ENCODE data around the gene ZBTB46.
A peak's percentile ranks its signal among the peaks of the same experiment; 100 is the strongest.

The ZBTB46 gene

GRCh38 chr20:63744158-63744557 lies 86.9 kb downstream of the ZBTB46 start:
- DNase-seq = no peak

DNA sequence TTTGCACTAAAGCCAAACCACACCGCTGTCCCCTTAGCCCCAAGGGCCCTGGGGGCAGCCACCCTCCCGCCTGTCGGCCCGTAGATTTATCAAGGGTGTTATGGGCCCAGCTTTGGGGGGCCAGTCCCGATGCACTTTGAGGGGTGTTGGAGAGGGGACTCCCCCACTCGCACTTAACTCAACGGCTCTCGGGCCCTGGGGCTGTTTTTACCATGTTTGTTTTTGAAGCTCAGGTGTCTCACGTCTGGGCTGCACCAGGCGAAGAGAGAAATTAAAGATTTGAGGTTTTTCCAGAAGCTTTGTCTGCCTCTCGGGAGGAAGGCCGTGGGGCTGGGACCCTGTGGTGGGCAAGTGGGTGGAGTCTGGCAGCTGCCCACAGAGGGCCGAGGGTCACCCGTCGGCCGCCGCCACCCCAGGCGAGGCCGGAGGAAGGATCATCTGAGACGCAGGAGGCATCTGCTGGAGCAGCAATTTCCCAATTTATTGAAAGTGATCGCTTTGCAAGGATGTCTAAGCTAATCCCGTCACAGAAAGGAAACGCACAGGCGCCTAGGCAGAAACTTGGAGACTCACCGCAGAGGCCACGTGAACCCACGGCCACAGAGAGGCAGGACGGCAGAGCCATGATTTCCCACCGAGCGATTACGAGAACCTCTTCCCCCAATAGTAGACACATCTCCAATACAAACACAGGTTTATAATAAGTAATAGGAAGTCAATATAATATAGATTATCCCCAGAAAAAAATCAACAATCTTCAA lies 87.7 kb downstream of the ZBTB46 start:
- no peak for DNase-seq

DNA sequence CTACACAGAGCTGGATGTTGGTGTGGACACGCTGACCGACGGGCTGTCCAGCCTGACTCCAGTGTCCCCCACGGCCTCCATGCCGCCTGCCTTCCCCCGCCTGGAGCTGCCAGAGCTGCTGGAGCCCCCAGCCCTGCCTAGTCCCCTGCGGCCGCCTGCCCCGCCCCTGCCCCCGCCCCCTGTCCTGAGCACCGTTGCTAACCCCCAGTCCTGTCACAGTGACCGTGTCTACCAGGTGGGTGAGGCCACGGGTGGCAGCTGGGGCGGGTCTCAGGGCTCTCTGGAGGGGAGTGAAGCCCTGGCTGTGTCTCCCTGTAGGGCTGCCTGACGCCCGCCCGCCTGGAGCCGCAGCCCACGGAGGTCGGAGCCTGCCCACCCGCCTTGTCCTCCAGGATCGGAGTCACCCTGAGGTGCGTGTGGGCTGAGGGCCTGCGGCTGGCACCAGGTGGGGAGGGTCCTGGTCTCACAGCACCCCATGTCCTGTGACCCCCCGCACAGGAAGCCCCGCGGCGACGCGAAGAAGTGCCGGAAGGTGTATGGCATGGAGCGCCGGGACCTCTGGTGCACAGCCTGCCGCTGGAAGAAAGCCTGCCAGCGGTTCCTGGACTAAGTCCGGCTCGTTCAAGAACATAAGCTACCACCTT lies 88.6 kb downstream of the ZBTB46 start:
- no peak for DNase-seq

- DNase-seq = no peak
Measured at GRCh38 chr20:63741676-63742380, 89.2 kb downstream of the ZBTB46 start.

DNA sequence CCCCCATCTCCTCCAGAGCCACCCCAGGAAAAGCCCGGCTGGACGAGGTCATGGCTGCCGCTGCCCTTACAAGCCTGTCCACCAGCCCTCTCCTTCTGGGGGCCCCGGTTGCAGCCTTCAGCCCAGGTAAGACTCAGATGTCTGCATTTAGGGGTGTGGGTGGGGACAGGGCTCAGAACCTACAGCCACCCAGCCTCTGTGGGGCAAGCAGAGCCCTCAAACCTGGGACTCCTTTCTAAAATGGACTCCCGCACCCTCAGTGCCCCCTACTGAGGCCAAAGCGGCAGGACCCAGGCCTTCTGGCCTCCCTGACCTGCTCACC lies 89.7 kb downstream of the ZBTB46 start:
- no peak for DNase-seq

GRCh38 chr20:63740627-63741353 lies 90.3 kb downstream of the ZBTB46 start:
- peak; percentile 40 for DNase-seq

DNA sequence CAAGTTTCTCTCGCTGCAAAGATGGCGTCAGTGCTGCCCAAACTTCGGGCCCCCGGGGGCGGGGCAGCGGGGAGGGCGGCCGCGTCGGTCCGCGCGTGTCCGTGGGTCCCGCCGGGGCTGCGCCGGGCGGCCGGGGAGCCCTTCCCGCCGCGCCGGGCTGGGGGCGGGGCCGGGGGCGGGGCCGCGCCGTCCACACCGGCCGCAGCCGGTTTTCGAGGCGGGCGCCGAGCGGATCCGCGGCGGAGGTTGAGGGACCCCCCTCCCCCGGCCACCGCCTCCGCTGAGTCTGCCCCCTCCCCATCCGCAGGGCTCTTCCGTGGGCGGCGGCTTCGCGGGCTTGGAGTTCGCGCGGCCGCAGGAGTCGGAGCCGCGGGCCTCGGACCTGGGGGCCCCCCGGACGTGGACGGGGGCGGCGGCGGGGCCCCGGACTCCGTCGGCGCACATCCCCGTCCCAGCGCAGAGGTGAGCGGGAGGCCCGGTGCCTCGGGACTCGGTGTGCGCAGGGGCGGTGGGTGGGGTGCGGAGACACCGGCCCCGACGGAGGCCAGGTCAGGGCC lies 90.9 kb downstream of the ZBTB46 start:
- peak; percentile 74 for DNase-seq

DNA sequence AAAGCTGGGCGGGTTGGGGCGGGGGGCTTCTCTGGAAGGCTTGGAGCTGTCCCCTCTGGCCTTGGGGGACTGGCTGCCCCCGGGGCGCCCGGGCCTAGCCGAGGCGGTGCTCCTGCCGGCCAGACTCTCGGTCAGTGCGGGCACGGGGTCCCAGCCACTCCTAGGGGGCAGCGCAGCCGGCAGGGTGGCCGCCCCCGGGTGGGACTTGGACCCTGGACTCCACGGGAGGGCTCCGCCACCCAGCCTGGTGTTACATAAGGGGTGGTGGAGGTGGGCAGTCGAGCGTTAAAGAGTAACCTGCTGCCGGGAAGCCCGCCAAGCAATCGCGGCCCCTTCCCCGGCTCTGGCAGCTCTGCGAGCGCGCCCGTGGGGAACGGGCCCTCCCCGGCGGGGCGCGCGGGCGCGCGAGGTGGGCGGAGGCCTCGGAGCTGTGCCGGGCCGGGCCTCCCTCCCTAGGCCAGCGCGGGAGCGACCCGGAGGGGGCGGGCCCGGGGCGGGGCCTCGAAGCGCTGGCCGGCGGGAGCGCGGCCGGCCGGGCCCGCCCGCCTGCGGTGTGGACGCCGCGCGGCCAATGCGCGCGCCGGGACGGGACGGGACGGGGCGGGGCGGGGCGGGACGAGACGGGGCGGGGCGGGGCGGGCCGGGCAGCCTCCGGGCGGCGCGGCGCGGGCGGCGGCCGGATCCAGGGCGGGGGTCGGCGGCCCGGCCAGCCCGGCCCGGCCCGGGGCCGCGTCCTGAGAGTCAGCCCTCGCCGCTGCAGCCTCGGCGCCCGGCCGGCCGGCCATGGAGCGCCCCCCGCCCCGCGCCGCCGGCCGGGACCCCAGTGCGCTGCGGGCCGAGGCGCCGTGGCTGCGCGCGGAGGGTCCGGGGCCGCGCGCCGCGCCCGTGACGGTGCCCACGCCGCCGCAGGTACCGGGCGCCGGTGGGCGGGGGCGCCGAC lies 91.7 kb downstream of the ZBTB46 start, which contains the start of gene SLC2A4RG:
TSS of gene SLC2A4RG (plus strand) at position 647 of the 940 bp plus-strand sequence. CDS start at position 784, 137 bp downstream.
- peak; percentile 82 for DNase-seq

DNA sequence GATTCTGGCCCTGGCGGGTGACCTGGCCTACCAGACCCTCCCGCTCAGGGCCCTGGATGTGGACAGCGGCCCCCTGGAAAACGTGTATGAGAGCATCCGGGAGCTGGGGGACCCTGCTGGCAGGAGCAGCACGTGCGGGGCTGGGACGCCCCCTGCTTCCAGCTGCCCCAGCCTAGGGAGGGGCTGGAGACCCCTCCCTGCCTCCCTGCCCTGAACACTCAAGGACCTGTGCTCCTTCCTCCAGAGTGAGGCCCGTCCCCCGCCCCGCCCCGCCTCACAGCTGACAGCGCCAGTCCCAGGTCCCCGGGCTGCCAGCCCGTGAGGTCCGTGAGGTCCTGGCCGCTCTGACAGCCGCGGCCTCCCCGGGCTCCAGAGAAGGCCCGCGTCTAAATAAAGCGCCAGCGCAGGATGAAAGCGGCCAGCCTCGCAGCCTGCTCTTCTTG lies 92.4 kb downstream of the ZBTB46 start:
- peak; percentile 40 for DNase-seq

DNA sequence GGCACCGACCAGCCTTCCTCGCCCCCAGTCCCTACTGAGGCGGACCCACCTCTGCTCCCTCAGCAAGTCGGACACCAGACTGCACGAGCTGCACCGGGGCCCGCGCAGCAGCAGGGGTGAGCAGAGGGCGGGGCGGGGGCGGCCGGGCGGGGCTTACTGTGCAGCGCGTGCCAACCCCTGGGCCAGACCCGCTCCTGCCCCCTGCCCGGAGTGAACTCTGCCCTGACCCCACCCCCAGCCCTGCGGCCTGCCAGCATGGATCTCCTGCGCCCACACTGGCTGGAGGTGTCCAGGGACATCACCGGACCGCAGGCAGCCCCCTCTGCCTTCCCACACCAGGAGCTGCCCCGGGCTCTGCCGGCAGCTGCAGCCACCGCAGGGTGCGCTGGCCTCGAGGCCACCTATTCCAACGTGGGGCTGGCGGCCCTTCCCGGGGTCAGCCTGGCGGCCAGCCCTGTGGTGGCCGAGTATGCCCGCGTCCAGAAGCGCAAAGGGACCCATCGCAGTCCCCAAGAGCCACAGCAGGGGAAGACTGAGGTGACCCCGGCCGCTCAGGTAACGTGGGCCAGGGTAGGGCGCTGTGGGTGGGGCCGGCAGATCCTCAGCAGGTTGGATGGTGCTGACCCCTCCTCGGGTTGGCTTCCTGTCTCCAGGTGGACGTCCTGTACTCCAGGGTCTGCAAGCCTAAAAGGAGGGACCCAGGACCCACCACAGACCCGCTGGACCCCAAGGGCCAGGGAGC lies 92.9 kb downstream of the ZBTB46 start:
- DNase-seq = no peak

DNA sequence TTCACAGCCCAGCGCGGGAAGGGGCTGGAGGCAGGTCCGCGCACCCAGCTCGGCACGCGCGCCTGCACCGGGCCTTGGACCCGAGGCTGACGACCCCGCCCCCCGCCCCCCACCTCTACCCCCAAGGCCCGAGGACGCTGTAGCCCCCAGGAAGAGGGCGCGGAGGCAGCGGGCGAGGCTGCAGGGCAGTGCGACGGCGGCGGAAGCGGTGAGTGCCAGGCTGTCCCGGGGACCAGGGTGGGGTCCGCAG lies 93.4 kb downstream of the ZBTB46 start:
- no peak for DNase-seq

- DNase-seq = peak; percentile 60
Measured at GRCh38 chr20:63736893-63737694, 94.0 kb downstream of the ZBTB46 start.

DNA sequence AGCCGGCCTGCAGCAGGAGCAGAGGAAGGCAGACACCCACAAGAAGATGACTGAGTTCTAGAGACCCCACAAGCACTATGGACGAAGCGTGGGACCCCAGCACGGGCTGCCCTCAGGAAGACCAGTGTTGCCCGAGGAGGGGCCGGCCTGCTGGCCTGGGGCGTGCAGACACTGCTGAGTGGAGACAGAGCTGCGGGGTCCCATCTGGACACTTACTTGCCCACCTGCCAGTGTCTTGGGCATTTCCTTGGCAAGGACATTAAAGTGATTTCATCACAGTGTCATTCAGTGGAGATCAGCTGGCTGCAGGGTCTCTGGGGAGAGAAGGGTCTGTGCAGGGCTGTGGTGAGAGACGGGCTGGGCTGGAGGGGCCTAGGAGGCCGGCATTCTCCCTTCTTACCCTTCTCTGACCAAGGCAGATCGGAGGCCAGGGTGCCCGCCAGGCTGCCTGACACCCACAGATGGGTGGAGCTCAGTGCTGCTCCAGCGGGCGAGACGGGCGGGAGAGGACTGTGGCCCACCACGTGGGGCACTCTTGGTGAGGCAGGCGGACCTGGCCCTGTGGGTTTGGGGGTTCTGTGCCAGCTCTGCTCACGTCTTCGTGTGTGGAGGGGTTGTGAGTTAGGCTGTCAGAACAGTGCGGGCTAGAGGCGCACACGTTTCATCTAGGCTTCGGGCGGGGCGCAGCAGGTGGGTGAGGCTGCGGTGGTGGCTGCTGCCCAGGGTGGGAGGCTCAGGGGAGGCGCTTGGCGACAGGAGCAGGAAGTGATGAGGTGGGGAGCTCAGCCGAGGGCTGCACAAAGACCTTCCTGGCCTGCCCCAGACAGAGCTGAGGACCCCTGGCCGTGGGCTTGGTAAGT lies 95.0 kb downstream of the ZBTB46 start, which contains the start of gene LIME1:
TSS of gene LIME1 (plus strand) at position 806 of the 860 bp plus-strand sequence. CDS start 886 bp downstream, outside the sequence.
- peak; percentile 85 for DNase-seq

DNA sequence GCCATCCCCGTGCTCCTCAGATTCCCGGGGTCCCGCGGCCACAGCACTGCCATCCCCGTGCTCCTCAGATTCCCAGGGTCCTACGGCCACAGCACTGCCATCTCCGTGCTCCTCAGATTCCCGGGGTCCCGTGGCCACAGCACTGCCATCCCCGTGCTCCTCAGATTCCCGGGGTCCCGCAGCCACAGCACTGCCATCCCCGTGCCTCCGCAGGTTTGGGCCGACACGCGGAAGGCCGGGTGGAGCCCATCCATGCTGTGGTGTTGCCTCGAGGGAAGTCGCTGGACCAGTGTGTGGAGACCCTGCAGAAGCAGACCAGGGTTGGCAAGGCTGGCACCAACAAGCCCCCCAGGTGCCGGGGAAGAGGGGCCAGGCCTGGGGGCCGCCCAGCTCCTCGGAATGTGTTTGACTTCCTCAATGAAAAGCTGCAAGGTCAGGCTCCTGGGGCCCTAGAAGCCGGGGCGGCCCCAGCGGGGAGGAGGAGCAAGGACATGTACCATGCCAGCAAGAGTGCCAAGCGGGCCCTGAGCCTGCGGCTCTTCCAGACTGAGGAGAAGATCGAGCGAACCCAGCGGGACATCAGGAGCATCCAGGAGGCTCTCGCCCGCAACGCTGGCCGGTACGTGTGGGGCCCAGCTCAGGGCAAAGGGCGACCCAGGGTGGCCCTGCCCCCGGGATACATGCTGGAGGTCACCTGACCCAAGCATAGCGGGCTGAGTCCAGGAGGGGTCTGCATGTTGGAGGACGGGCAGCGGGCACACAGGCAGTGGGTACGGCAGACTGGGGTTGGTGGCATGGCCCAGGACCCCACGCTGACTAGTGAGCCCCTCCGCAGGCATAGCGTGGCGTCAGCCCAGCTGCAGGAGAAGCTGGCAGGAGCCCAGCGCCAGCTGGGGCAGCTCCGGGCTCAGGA lies 95.9 kb downstream of the ZBTB46 start:
- no peak for DNase-seq

DNA sequence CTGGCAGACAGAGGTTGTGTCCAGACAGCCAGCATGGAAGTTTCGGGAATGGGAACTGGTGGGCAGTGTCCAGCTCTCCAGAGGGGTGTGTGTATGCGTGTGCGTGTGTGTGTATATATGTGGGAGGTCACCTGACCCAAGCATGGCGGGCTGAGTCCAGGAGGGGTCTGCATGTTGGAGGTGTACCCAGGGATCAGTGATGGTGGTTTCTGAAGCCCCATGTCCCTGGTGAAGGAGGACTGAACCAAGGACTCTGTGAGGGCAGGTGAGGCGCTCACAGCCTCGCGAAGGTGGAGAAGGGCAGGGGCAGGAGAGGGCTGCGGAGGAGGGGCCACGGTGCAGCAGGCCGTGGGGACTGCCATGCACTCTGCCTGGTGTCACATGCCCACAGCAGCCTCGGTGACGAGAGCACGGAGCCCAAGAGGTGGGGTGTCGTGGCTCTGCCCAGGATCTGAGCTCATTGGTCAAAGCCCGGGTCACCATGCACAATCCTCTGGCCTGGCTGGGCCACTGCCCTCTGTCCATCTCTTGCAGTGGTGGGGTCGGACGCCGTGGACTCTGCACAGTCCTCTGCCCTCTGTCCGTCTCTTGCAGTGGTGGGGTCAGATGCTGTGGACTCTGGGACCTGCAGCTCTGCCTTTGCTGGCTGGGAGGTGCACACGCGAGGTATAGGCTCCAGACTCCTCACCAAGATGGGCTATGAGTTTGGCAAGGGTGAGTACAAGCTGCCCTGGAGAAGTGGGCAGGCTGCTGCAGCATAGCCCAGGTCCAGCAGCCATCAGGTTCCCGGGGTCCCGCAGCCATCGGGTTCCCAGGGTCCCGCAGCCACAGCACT lies 96.7 kb downstream of the ZBTB46 start:
- DNase-seq = no peak

DNA sequence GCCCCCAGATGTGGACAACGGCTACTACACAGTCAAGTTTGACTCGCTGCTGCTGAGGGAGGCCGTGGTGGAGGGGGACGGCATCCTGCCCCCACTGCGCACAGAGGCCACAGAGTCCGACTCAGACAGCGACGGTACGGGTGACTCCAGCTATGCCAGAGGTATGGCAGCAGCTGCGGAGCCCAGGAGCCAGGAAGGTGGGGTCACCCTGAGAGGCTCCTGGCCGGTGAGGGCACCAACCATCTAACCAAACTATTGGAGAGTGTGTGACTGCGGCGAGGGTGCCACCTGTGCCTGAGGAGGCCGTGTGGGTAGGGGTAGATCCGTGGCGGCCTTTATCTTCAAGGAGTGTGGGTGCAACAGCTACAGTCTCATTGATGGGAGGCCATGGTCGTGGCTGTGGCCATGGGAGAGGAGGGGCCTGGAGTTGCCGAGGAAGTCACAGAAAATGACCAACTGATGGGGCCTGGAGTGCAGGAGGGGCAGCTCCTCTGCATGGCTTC lies 97.4 kb downstream of the ZBTB46 start:
- DNase-seq = no peak

GRCh38 chr20:63733117-63733516 lies 97.9 kb downstream of the ZBTB46 start:
- DNase-seq = no peak

Measured in CD4-positive, alpha-beta T cell treated with Interleukin-10 for 1 hour (primary cell).